Adrenal gland (tissue), 5 donors: ENCODE measurements around the gene DLGAP4.

ENCODE experiments used
- CTCF ChIP-seq, 6 experiments: fragments of 450-650 bp in 4 of 6; fragments of 200-600 bp in 2 of 6; sonication (generic) in 1 of 6; IDR thresholded peaks; 1 replicate in 5 of 6; 2 replicates in 1 of 6; pipeline versions ENCODE4 v1.5.1 to v1.8.0; 2016 to 2021; ENCODE audit warnings: antibody characterized with exemption in 6 of 6, mild to moderate bottlenecking in 2 of 6, moderate library complexity in 1 of 6
- POLR2A ChIP-seq, 2 donors: fragments of 450-650 bp; IDR thresholded peaks; one replicate each; pipeline ENCODE4 v1.6.1; 2017; ENCODE audit warnings: antibody characterized with exemption in 2 of 2, mild to moderate bottlenecking in 2 of 2, moderate library complexity in 1 of 2
- donor health status: DM: no; HTN: no; CAD: no.

- TF ChIP-seq CTCF (IDR thresholded peaks at IDR 0.05) (no peak), POLR2A (IDR thresholded peaks at IDR 0.05) (no peak)
Observed at GRCh38 chr20:36549942-36550789, 244.0 kb downstream of the DLGAP4 start.
